HPDE6-E6E7 (cell line): ENCODE results near the gene KCNK3.
"Not testable (repeated sequence)": the region's sequence is repeated elsewhere in the genome, so short reads cannot be mapped to it uniquely, and the experiment has no call there.

ENCODE experiments used
- DNase-seq: peaks from one replicate; pipeline ENCODE4 v3.0.0; 2011; ENCODE audit warnings: missing footprints; ENCODE audit errors: extremely low spot score

The KCNK3 gene

GRCh38 chr2:26665296-26665695, 27.2 kb upstream of the KCNK3 start:
- DNase-seq: not testable (repeated sequence)

GRCh38 chr2:26666671-26667070, 25.9 kb upstream of the KCNK3 start:
- DNase-seq: no peak

DNA sequence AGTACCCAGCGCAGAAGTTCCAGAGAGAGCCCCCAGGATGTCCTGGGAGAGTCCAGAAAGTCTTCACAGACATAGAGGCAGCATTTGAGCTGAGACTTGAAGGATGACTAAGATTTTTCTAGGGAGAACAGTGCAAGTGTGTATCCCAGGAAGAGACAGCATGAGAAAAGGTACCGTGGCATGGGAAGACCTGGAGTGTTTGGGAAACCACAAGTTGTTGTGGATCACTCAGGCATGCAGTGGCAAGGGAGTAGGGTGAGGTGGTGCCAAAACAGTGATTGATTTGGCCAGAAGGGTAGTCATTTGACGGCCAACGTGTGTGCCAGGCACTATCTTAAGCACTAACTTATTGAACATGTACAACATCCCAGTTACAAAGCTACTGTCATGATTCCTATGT, 24.5 kb upstream of the KCNK3 start:
- DNase-seq: no peak

- no peak for DNase-seq
Observed at GRCh38 chr2:26668856-26669750, 23.4 kb upstream of the KCNK3 start.

DNA sequence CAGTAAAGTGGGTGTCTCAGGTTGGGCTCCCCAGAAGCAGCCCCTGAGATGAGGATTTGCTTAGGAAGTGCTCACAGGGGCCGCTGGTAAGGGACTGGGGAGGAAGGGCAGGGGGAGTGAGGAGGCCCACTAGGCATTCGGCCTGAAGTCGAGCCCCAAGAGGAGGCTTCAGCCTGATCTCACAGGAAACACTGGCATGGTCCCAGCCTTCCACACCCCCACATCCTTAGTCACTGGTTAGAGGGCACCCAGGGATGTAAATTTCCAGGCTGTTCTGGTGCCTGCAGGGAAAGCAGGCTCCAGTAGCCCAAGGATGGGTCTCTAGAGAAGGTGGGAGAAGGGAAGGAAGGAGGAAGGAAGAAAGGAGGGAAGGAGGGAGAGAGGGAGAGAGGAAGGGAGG, 22.4 kb upstream of the KCNK3 start:
- DNase-seq: no peak

DNA sequence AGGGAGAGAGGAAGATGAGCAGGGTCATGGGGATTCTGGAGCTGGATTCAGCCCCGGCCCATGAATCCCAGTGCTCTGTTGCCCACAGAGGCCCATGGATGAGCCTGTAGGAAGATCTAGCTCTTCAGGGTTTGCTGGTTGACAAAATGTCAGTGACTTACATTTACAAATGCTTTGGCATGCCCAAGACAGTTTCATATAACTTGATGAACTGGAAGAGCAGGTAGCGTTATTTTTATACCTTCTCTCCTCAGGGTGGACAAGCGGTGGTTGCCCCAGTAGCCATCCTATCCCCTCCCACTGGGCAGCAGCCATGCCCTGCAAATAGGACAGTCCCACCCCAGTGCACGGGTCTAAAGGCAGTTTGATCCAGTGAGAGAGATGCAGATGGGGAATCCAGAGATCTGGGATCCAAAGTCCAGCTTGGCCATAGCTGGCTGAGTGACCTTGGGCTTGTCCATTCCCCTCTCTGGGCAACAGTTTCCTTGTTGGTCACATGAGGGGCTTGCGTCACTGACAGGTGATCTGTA, 21.5 kb upstream of the KCNK3 start:
- DNase-seq: no peak

- no peak for DNase-seq
Observed at GRCh38 chr2:26671691-26672090, 20.8 kb upstream of the KCNK3 start.

- no peak for DNase-seq
Observed at GRCh38 chr2:26672112-26672817, 20.3 kb upstream of the KCNK3 start.

DNA sequence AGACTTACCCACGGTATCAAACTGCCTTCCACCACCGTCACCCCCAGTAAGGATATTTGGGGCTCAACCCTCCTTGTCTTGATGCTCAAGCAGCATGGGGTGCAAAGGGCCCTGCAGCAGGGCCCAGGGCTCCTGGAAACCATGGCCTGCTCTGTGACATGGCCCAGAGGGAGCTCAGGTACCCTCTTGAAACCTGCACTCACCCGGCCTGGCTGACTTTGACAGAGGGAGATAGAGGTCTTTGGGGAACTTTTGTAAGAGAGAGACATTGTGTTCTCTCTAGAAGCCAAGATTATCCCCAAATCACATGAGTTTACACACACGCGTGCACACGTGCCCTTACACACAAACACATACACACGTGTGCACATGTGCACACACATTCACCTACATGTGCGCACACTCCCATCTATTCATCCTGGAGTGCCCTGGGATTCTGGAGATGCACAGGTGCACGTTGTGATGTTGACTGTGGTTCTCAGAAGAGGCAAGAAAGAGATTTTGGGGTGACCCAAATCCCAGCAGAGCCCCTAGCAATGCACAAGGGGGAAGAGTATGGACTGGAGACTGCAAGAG, 19.6 kb upstream of the KCNK3 start:
- DNase-seq: no peak

DNA sequence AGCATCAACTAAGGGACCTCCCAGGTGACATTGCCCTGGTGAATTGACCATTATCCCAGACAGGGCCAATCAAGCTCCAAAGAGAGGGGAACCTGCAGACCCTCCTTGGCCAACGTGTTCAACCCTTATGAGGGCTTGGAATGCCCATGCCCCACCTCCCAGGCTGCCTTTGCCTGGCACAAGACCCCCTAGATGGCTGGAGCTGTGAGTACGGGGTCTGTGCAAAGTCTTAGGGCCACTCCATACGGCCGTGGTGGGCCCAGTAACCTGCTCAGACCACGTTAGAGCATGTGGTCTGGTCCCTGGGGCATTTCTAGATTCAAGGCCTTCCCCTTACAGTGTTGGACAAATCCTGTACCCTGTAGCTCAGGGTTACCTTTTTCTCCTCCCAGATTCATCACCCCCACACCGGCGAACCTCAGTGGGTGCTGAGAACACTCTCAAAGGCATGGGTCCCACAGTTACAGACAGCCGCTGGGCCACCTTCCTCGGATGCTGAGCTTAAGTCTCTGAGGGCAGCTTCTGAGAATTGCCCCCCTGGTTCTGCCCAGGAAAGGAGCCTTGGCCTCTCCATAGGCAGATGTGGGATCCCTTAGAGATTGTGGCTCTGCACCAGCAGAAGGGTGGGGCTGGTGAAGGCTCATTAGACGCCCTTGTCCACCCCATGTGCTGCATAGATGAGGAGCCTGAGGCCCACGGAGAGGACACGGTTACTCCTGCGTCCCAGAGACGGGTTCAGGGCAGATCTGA, 18.3 kb upstream of the KCNK3 start:
- DNase-seq: no peak

GRCh38 chr2:26674771-26675170, 17.8 kb upstream of the KCNK3 start:
- DNase-seq: no peak

DNA sequence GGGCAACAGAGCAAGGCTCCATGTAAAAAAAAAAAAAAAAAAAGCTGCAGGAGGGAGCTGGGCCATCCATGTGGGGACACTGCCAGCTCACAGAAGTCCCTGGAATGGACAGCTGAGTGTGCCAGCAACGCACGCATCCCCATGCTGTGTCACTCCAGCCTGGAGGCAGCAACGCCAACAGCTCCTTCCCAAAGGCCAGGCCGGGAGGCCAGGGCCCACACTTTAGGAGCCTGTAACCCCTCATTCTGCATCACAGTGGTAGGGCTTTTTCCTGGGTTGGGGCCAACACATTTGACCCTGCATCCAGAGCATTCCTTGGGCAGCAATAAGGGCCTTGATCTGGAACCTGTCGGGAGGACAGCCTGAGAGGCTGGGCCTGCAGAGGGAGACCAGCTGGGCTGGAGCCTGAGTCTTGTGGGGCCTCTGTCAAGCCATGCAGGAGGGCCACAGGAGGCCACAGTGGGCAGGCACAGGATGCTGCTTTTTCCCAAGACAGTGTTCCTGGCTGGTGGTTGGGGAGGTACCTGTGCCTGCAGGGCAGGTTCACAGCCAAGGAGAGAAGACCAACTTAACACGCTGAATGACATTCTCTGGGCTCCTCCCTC, 16.8 kb upstream of the KCNK3 start:
- DNase-seq: no peak

GRCh38 chr2:26678035-26678434, 14.5 kb upstream of the KCNK3 start:
- no peak for DNase-seq

GRCh38 chr2:26679867-26680266, 12.7 kb upstream of the KCNK3 start:
- no peak for DNase-seq

GRCh38 chr2:26681656-26682055, 10.9 kb upstream of the KCNK3 start:
- no peak for DNase-seq

- DNase-seq: no peak
Observed at GRCh38 chr2:26682155-26682554, 10.4 kb upstream of the KCNK3 start.

GRCh38 chr2:26683583-26683982, 8.9 kb upstream of the KCNK3 start:
- DNase-seq: no peak

DNA sequence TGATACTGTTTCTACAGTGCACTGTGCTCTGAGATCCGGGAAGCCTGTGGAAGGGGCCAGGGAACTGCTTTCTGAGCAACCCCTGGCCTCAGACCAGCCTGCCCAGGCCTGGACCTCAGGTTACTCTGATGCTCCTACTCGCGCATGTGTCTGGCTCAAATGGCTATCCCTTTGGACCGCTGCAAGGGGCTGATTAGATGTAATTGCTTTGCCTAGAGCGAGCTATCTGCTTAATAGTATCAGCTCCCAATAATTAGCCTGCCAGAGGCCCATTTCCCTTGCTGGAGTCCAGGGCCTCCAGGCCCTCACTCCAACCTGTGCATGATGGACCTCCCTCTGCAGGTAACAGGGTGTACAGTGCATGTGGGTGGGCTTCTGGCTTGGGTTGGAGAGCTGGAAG, 7.2 kb upstream of the KCNK3 start:
- DNase-seq: no peak

GRCh38 chr2:26685989-26686839, 6.3 kb upstream of the KCNK3 start:
- DNase-seq: no peak

GRCh38 chr2:26687328-26687727, 5.2 kb upstream of the KCNK3 start:
- DNase-seq: no peak
